CD1c-positive myeloid dendritic cell (primary cell): ENCODE results near the gene DLG2.
"Not testable (repeated sequence)": the region's sequence is repeated elsewhere in the genome, so short reads cannot be mapped to it uniquely, and the experiment has no call there.

Experiments
- DNase-seq: peaks from one replicate; pipeline ENCODE4 v3.0.0-alpha.2; 2016; ENCODE audit errors: extremely low spot score

DLG2 gene

DNA sequence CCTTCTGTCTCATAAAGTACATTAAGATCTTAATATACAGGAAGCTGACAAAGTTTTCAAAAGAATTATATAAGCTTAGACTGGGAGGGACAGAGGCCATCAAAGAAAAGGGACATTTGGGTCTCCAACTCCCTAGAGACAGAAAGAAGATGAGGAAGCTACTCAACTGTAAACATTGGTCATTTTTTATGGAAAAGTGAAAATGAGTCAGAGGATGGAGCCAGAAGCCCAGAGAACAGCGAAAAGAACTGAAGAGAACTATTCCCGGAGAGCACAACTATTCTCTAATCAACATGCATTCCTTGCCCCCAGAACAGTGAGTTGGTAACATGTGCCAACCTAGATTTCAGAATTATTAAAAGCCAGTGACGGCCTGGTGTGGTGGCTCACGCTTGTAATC is 779.3 kb downstream of the DLG2 start:
- DNase-seq: no peak

DNA sequence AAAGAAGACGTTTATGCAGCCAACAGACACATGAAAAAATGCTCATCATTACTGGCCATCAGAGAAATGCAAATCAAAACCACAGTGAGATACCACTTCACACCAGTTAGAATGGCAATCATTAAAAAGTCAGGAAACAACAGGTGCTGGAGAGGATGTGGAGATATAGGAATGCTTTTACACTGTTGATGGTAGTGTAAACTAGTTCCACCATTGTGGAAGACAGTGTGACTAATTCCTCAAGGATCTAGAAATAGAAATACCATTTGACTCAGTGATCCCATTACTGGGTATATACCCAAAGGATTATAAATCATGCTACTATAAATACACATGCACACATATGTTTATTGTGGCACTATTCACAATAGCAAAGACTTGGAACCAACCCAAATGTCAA is 786.9 kb downstream of the DLG2 start:
- not testable (repeated sequence) for DNase-seq

GRCh38 chr11:84837402-84838069 is 789.6 kb downstream of the DLG2 start:
- no peak for DNase-seq

DNA sequence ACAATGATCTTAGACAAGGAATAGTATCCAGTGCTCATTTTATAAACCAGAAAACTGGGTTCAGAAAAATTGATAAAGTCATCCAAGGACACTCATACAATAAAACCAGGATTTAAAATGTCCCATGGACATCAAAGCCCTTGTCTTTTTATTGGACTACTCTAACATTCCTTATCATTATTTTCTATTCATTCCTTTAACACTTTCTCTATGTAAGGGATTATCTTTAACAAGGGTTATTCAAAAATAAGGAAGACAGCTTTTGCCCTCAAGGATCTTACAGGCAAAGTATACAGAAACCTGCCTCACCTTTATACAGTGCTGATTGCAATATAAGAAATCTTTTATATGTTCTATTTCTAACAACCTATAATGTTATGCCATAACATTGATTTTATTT is 790.8 kb downstream of the DLG2 start:
- DNase-seq: no peak

DNA sequence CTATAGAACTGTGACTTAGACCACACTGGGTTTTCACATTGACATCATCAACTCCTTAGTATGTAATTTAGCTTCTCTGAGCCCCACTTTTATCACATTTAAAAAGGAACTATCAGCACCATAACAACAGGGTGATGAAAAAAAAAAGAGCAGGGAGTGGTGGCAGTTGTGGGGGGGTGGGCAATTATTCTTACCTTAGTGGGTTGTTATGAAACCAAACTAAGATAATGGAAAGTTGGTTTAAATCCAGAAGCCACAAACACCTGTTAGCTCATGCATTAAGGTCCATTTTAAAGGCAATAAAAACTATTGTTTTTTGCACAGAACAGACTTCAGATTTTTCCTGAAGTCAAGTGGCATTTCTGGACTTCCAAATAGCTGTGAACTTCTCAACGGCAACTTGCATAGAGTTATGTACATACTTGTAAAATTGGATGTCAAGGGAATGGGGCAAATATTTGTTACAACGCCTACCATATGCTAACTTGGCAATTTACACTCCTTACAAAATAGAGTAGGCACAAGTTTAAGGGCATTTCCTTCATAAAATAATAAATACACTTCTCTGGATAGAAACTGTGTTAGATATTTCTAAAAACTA is 793.6 kb downstream of the DLG2 start:
- DNase-seq: no peak

- DNase-seq: no peak
These were observed 796.8 kb downstream of the DLG2 start for GRCh38 chr11:84830372-84830771.

GRCh38 chr11:84829162-84829561 is 798.0 kb downstream of the DLG2 start:
- DNase-seq: no peak

- no peak for DNase-seq
These were observed 798.5 kb downstream of the DLG2 start for GRCh38 chr11:84828616-84829015.

DNA sequence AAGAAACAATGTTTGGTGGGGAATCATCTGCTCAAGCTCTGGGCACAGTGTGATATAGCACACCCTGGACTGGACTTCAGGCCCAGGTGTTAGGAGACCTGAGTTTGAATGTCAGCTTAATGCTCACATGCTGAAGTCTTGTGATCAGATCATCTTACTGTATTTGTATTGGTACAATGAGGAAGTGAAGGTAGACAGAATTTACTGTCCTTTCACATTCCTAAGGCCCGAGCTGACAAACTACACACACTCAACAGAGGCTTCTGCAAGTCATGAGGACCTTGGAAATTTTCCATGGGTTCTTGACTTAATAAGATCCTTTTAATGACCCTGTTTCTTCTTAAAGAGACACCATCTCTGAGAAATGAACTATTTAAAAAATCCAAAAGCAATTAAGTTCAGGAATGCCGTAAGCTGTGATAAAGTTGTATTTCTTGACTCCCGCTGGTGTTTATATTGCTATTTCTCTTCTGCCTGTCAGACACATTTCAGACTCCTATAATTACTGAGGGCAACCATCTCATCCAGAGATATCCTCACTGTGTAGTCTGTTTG is 802.0 kb downstream of the DLG2 start:
- no peak for DNase-seq

DNA sequence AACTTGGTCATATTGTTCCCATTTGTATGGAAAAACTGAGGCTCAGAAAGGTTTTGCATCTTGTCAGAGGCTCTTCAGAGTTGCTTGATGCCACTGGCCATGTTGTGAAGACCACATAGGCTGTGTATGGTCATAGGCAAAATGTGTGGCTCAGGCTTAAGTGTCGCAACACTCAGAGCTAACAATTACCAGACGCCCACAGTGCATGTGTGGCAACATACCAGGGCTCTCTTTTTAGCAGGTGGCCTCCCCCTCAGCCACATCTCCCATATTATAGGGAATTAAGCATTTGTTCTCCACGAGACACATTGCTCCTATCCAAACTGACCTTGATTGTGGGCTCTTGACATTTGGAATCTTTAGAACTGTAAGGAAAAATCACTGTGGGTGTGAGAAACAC is 802.5 kb downstream of the DLG2 start:
- DNase-seq: no peak

- DNase-seq: no peak
These were observed 807.6 kb downstream of the DLG2 start for GRCh38 chr11:84819537-84819936.

DNA sequence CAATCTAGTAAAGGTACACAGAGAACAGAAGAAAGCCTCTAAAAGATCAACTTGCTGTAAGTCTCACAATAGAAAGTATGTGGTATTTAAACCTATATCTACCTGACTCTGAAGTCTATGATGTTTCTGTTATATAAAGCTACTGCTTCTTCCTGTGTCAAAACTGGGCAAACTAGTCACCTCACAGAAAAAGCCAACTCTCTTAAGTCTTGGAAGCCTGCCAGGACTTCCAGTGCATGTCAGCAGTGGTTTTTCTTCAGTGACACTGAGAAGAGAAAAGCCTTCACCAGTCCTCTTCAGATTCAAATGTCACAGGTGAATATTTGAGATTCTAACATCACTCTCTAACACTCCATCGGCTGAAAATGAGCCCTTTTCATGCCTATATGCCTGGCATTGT is 808.0 kb downstream of the DLG2 start:
- DNase-seq: no peak

GRCh38 chr11:84817998-84818397 is 809.1 kb downstream of the DLG2 start:
- DNase-seq: no peak

DNA sequence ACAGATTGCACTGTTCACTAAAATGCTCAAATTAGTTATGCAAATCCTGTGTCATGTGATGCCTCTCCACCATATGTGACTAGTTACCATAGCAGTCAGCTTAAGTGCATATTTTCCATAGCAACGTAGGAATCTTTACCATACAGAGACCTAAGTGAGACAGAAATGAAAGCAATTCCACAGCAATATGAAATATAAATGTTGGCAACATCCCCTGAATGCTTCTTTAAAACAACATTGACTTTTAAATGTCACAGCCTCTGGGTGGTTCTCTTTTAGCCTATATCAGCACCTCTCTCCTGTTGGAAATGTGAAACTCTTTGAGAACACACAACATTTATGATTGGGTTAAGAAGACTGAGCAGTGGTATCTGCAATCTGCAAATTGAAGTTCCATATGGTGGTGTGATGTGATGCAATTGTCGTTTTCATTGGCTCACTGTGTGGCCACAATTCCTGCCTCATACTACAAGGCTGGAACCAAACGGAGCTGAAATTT is 814.6 kb downstream of the DLG2 start:
- DNase-seq: no peak

GRCh38 chr11:84806354-84806753 is 820.8 kb downstream of the DLG2 start:
- no peak for DNase-seq

- DNase-seq: no peak
These were observed 823.1 kb downstream of the DLG2 start for GRCh38 chr11:84804041-84804440.

- DNase-seq: no peak
These were observed 826.3 kb downstream of the DLG2 start for GRCh38 chr11:84800755-84801346.

DNA sequence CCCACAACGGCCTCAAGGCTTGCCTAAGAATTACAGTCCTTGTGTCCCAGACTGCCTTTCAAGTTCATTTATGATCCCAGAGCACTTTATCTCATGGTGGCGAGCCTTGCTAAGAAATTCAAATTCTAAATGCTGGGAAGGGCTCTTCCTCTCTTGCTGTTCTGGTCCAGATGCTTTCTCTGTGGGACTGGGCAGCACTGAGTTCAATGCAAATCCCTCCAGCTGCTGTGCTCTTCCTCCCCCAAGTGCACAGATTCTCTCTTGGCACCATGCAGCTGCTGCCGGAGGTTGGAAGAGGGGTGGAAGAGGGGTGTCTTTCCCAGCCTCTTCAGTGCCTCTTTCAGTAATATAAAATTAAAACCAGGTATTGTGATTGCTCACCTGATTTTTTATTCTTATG is 828.0 kb downstream of the DLG2 start:
- no peak for DNase-seq

DNA sequence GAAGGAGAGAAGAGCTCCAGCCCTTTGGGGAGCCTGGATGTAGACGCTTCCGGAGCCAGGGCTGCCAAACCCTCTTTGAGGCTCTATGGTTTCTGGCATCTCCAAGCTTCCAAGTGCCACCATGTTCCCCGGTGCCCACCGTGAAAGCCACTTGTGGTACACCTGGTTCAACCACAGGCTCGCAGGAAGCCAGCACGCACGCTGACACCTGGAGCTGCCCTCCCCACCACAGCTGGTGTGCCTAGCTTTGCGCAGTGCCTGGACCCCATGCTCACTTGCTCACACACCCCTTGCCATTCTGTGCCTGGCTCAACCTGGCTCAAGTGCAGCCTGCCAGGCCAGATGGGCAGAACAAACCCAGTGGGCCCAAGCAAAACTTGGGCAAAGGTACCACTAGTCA is 831.4 kb downstream of the DLG2 start:
- no peak for DNase-seq

- DNase-seq: no peak
These were observed 832.3 kb downstream of the DLG2 start for GRCh38 chr11:84794663-84795443.

GRCh38 chr11:84793318-84793717 is 833.8 kb downstream of the DLG2 start:
- no peak for DNase-seq

- DNase-seq: no peak
These were observed 836.2 kb downstream of the DLG2 start for GRCh38 chr11:84790849-84791427.
